Gastroesophageal sphincter (tissue), 4 donors: ENCODE measurements around the gene ZBTB16. TPM values are rescaled to one million over a fixed set of nuclear protein-coding genes. Genes with fewer than 3 reads are reported as not detected.

Experiments
- ATAC-seq: fragments of 150-250 bp; one replicate; pipeline ENCODE4 v1.9.1; 2016; ENCODE audit warnings: mild to moderate bottlenecking, moderate library complexity
- H3K27ac ChIP-seq, 4 donors: fragments of 200-600 bp; sonication (generic) in 3 of 4; 1 replicate in 3 of 4; 2 replicates in 1 of 4; pipeline ENCODE4 v1.5.1; 2016 to 2019
- H3K27me3 ChIP-seq: fragments of 200-600 bp; sonication (generic); one replicate; pipeline ENCODE4 v1.5.1; 2019
- H3K36me3 ChIP-seq, 2 donors: fragments of 200-600 bp; sonication (generic); one replicate each; pipeline ENCODE4 v1.5.1; 2019; ENCODE audit warnings: control low read depth in 1 of 2
- H3K4me1 ChIP-seq, 3 donors: fragments of 200-600 bp; sonication (generic); 1 replicate in 2 of 3; 2 replicates in 1 of 3; pipeline ENCODE4 v1.5.1; 2016 to 2019; ENCODE audit warnings: control low read depth in 2 of 3
- H3K4me3 ChIP-seq, 2 donors: fragments of 200-600 bp; sonication (generic); one replicate each; pipeline ENCODE4 v1.5.1; 2019; ENCODE audit warnings: mild to moderate bottlenecking in 1 of 2, moderate library complexity in 1 of 2
- H3K9me3 ChIP-seq, 3 donors: fragments of 200-600 bp; sonication (generic); one replicate each; pipeline ENCODE4 v1.5.1; 2017 to 2019; ENCODE audit warnings: control low read depth in 2 of 3
- CTCF ChIP-seq, 4 experiments: fragments of 200-600 bp in 2 of 4; fragments of 450-650 bp in 2 of 4; sonication (generic) in 1 of 4; IDR thresholded peaks; one replicate each; pipeline ENCODE4 v1.5.1; 2017 to 2019; ENCODE audit warnings: antibody characterized with exemption in 4 of 4, mild to moderate bottlenecking in 2 of 4, moderate library complexity in 2 of 4
- EP300 ChIP-seq: sonication (generic); formaldehyde crosslinking; IDR thresholded peaks from one replicate; pipeline ENCODE4 v1.6.1; 2017; ENCODE audit warnings: antibody characterized with exemption, mild to moderate bottlenecking
- POLR2A ChIP-seq, 2 donors: fragments of 450-650 bp; IDR thresholded peaks; one replicate each; pipeline ENCODE4 v1.6.1; 2017; ENCODE audit warnings: antibody characterized with exemption in 2 of 2, mild to moderate bottlenecking in 2 of 2, moderate library complexity in 1 of 2
- POLR2AphosphoS5 ChIP-seq: sonication (generic); formaldehyde crosslinking; IDR thresholded peaks from one replicate; pipeline ENCODE4 v1.6.1; 2017; ENCODE audit warnings: antibody characterized with exemption
- WGBS, 2 donors: methylation state at CpG; one replicate each; pipeline ENCODE4 v1.1.5; 2018; ENCODE audit warnings: low coverage in 1 of 2; 5-methylcytosine and 5-hydroxymethylcytosine counted together
- total RNA-seq, 4 donors: library from RNA; depleted of rRNA; stranded (reverse); fragments of >200 nt; gene quantifications; one replicate each; pipeline ENCODE4 v1.1.0, GENCODE V29; 2016

The ZBTB16 gene
- total RNA-seq, 4 donors from 2014 or later, result 153 to 284 (median 232) TPM

- TF ChIP-seq POLR2A (IDR thresholded peaks at IDR 0.05), result no peak
- peak in 1 of 4 experiments; percentile 10 for TF ChIP-seq CTCF (IDR thresholded peaks at IDR 0.05)
- Histone ChIP-seq H3K9me3 (no peaks in the 10 kb centered on the region), H3K4me3 (no peak overlapping the region), H3K4me1 (peaks cover 50 to 100% (median 86%) of the 10 kb centered on the region in 3 donors), H3K27me3 (no peaks in the 10 kb centered on the region), H3K27ac (peak overlapping the region; percentile 91 to 99 (median 97)), H3K36me3 (peaks cover 0 to 38% of the 10 kb centered on the region in 2 donors)
- ATAC-seq, result no peak
- 95 to 100% methylated on average over 3 to 4 of the region's 4 CpGs for WGBS, 2 donors
Observed at GRCh38 chr11:114153224-114153623, 93.7 kb downstream of the ZBTB16 start.

- peak; percentile 99 for TF ChIP-seq EP300
- TF ChIP-seq CTCF (IDR thresholded peaks at IDR 0.05), result no peak
- peak; percentile 18 to 29 for TF ChIP-seq POLR2A (IDR thresholded peaks at IDR 0.05)
- peak; percentile 100 for TF ChIP-seq POLR2AphosphoS5
- H3K36me3 ChIP-seq, result peaks cover 0 to 46% of the 10 kb centered on the region in 2 donors
- H3K27me3 ChIP-seq, result no peaks in the 10 kb centered on the region
- peak overlapping the region; percentile 91 to 99 (median 97) for H3K27ac ChIP-seq
- ATAC-seq, result peak; percentile 91
- no peaks in the 10 kb centered on the region for H3K9me3 ChIP-seq
- peaks cover 50 to 100% (median 87%) of the 10 kb centered on the region in 3 donors for H3K4me1 ChIP-seq
- WGBS, 2 donors, result 87 to 89% methylated on average over 1 to 5 of the region's 5 CpGs
- H3K4me3 ChIP-seq, result no peak overlapping the region
Observed at GRCh38 chr11:114154271-114155047, 94.9 kb downstream of the ZBTB16 start.

GRCh38 chr11:114155116-114155515 lies 95.6 kb downstream of the ZBTB16 start:
- Histone ChIP-seq H3K9me3 (no peaks in the 10 kb centered on the region), H3K36me3 (peaks cover 0 to 46% of the 10 kb centered on the region in 2 donors), H3K27me3 (no peaks in the 10 kb centered on the region), H3K27ac (peak overlapping the region; percentile 91 to 99 (median 97)), H3K4me3 (no peak overlapping the region), H3K4me1 (peaks cover 51 to 98% (median 84%) of the 10 kb centered on the region in 3 donors)
- WGBS, 2 donors, result 90% methylated on average over 2 of the region's 15 CpGs; no CpG with 5 or more reads in 1 of the 2 donors
- no peak for ATAC-seq
- TF ChIP-seq EP300, result no peak
- TF ChIP-seq POLR2AphosphoS5, result peak; percentile 13

GRCh38 chr11:114156131-114156581 lies 96.6 kb downstream of the ZBTB16 start:
- 90% methylated on average over 6 of the region's 13 CpGs; no CpG with 5 or more reads in 1 of the 2 donors for WGBS, 2 donors

GRCh38 chr11:114156782-114157181 lies 97.3 kb downstream of the ZBTB16 start:
- Histone ChIP-seq H3K27me3 (no peaks in the 10 kb centered on the region), H3K27ac (peak overlapping the region; percentile 91 to 99 (median 97)), H3K9me3 (no peaks in the 10 kb centered on the region), H3K4me1 (peaks cover 54 to 98% (median 81%) of the 10 kb centered on the region in 3 donors), H3K36me3 (peaks cover 0 to 46% of the 10 kb centered on the region in 2 donors), H3K4me3 (no peak overlapping the region)
- ATAC-seq, result no peak
- WGBS, 2 donors, result 90 to 93% methylated on average over 3 to 5 of the region's 6 CpGs
- TF ChIP-seq POLR2AphosphoS5 (no peak), CTCF (IDR thresholded peaks at IDR 0.05) (no peak), EP300 (no peak), POLR2A (IDR thresholded peaks at IDR 0.05) (no peak)

More at GRCh38 chr11:114156131-114156581, 96.6 kb downstream of the ZBTB16 start:
- no peaks in the 10 kb centered on the region for H3K27me3 ChIP-seq
- no peaks in the 10 kb centered on the region for H3K9me3 ChIP-seq
- peak overlapping the region; percentile 91 to 99 (median 97) for H3K27ac ChIP-seq
- no peak for ATAC-seq
- no peak overlapping the region for H3K4me3 ChIP-seq
- peaks cover 49 to 98% (median 79%) of the 10 kb centered on the region in 3 donors for H3K4me1 ChIP-seq
- TF ChIP-seq POLR2AphosphoS5 (no peak), CTCF (IDR thresholded peaks at IDR 0.05) (no peak)
- peaks cover 0 to 46% of the 10 kb centered on the region in 2 donors for H3K36me3 ChIP-seq
